Measurements from ENCODE around the gene GOLPH3.

GOLPH3 gene

GRCh38 chr5:32159328-32160072 lies 14.6 kb downstream of the GOLPH3 start:
- in situ Hi-C loops (cut with HindIII; ENCODE audit: low sequenced_read_pairs): no loop called here
- no peak for DNase-seq (ENCODE audit: low read depth, low spot score)
- TF ChIP-seq, protein P1, sequence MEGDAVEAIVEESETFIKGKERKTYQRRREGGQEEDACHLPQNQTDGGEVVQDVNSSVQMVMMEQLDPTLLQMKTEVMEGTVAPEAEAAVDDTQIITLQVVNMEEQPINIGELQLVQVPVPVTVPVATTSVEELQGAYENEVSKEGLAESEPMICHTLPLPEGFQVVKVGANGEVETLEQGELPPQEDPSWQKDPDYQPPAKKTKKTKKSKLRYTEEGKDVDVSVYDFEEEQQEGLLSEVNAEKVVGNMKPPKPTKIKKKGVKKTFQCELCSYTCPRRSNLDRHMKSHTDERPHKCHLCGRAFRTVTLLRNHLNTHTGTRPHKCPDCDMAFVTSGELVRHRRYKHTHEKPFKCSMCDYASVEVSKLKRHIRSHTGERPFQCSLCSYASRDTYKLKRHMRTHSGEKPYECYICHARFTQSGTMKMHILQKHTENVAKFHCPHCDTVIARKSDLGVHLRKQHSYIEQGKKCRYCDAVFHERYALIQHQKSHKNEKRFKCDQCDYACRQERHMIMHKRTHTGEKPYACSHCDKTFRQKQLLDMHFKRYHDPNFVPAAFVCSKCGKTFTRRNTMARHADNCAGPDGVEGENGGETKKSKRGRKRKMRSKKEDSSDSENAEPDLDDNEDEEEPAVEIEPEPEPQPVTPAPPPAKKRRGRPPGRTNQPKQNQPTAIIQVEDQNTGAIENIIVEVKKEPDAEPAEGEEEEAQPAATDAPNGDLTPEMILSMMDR (IDR thresholded peaks at IDR 0.05; ENCODE audit: low read depth, low read length): no peak
- H3K4me3 ChIP-seq (ENCODE audit: low read depth, low read length): no peak overlapping the region

GRCh38 chr5:32158679-32158975 lies 15.5 kb downstream of the GOLPH3 start:
- TF ChIP-seq, protein P1 (IDR thresholded peaks at IDR 0.05; ENCODE audit: low read depth, low read length): no peak
- DNase-seq (ENCODE audit: low read depth, low spot score): no peak
- in situ Hi-C loops (cut with HindIII; ENCODE audit: low sequenced_read_pairs): no loop called here
- H3K4me3 ChIP-seq (ENCODE audit: low read depth, low read length): no peak overlapping the region

DNA sequence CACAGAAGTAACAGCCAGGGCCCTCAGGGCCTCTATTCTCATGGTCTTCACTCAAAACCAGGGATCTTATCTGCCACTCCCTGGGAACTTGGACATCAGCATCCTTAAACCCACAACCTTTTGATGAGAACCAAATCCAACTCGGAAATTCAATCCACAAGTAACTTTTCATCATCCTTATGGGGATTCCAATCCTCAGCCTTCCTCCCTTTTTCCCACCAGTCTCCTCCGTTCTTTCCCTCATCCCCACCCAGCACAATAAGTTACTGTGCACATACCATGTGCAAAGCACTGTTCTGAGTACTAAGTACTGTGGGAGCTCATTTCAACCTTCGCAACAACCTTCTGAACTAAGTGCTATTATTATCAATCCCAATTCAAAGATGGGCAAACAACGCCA lies 17.0 kb downstream of the GOLPH3 start:
- no peak for DNase-seq (ENCODE audit: low read depth, low spot score)
- in situ Hi-C loops (cut with HindIII; ENCODE audit: low sequenced_read_pairs): no loop called here
- TF ChIP-seq, protein P1 (IDR thresholded peaks at IDR 0.05; ENCODE audit: low read depth, low read length): no peak
- H3K4me3 ChIP-seq (ENCODE audit: low read depth, low read length): no peak overlapping the region

DNA sequence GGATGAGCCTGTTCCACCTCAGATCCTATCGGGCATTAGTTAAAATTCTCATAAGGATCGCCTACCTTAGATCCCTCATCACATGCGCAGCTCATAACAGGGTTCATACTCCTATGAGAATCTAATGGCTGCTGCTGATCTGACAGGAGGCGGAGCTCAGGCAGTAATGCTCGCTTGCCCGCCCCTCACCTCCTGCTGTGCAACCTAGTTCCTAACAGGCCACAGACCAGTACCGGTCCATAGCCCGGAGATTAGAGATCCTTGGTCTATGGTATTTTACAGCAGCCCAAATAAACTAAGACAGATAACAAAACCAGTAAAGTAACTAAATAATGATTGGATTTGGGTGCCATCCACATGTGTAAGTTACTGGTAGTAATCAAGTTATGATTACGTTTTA lies 17.5 kb downstream of the GOLPH3 start:
- no peak for DNase-seq (ENCODE audit: low read depth, low spot score)
- in situ Hi-C loops (cut with HindIII; ENCODE audit: low sequenced_read_pairs): no loop called here
- TF ChIP-seq, protein P1 (IDR thresholded peaks at IDR 0.05; ENCODE audit: low read depth, low read length): no peak

GRCh38 chr5:32155211-32155610 lies 18.9 kb downstream of the GOLPH3 start:
- no peak overlapping the region for H3K4me3 ChIP-seq (ENCODE audit: low read depth, low read length)
- no peak for DNase-seq (ENCODE audit: low read depth, low spot score)
- TF ChIP-seq, protein P1 (IDR thresholded peaks at IDR 0.05; ENCODE audit: low read depth, low read length): no peak
- in situ Hi-C loops (cut with HindIII; ENCODE audit: low sequenced_read_pairs): no loop called here

More for the DNA sequence above, 17.5 kb downstream of the GOLPH3 start:
- no peak overlapping the region for H3K4me3 ChIP-seq (ENCODE audit: low read depth, low read length)

DNA sequence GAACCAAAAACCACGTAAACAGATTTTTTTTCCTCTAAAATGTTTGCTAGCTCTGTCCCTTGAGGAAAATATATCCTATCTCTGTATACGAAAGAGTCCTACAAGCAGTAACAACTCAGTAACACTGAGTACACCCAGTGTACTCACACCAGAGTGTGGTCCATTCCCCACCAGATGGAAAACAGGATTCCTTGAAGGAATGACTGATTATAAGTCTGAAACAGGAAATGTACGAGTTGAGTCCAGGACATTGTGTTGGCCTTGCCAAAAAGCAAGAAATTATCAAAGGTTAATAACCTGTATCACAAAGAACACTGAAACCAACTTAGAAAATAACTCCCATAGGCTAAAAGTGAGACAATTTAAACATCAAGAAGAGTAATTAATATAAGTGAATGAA lies 20.4 kb downstream of the GOLPH3 start:
- TF ChIP-seq, protein P1 (IDR thresholded peaks at IDR 0.05; ENCODE audit: low read depth, low read length): no peak
- in situ Hi-C loops (cut with HindIII; ENCODE audit: low sequenced_read_pairs): no loop called here
- H3K4me3 ChIP-seq (ENCODE audit: low read depth, low read length): no peak overlapping the region
- peak; percentile 14 for DNase-seq (ENCODE audit: low read depth, low spot score)

Data from astrocyte of the spinal cord (primary cell).